Prostate gland (tissue), 2 donors: ENCODE results near the gene APOA1.

Source experiments
- POLR2A ChIP-seq: fragments of 450-650 bp; IDR thresholded peaks from one replicate; pipeline ENCODE4 v1.6.1; 2016; ENCODE audit warnings: antibody characterized with exemption, mild to moderate bottlenecking
- POLR2AphosphoS5 ChIP-seq: sonication (generic); formaldehyde crosslinking; IDR thresholded peaks from one replicate; pipeline ENCODE4 v1.6.1; 2017; ENCODE audit warnings: antibody characterized with exemption
- TF ChIP-seq, protein P1 (sequence below), 4 experiments: fragments of 200-600 bp in 2 of 4; fragments of 450-650 bp in 2 of 4; sonication (generic) in 2 of 4; IDR thresholded peaks; 1 replicate in 3 of 4; 2 replicates in 1 of 4; pipeline ENCODE4 v1.5.1; 2016 to 2019; ENCODE audit warnings: antibody characterized with exemption in 4 of 4, mild to moderate bottlenecking in 2 of 4, moderate library complexity in 2 of 4

DNA sequence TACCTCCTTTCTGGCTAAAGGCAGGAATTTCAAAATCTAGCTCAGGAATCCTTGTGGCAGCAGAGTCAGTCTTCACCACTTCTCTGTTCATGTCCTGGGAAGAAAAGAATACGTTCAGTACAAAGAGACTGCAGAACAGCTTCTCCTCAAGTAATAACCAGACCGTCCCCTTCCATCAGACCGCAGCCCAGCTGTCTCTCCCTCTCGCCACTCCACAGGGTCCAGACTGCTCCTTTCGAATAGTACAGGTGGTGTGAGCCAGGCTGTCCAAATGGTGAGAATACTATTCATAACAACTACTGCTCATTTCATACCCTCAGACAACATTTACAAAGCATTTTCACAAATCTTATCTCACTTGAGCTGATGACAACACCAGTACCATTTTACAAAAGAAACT, 50.5 kb downstream of the APOA1 start:
- no peak for TF ChIP-seq POLR2AphosphoS5
- TF ChIP-seq, protein P1, sequence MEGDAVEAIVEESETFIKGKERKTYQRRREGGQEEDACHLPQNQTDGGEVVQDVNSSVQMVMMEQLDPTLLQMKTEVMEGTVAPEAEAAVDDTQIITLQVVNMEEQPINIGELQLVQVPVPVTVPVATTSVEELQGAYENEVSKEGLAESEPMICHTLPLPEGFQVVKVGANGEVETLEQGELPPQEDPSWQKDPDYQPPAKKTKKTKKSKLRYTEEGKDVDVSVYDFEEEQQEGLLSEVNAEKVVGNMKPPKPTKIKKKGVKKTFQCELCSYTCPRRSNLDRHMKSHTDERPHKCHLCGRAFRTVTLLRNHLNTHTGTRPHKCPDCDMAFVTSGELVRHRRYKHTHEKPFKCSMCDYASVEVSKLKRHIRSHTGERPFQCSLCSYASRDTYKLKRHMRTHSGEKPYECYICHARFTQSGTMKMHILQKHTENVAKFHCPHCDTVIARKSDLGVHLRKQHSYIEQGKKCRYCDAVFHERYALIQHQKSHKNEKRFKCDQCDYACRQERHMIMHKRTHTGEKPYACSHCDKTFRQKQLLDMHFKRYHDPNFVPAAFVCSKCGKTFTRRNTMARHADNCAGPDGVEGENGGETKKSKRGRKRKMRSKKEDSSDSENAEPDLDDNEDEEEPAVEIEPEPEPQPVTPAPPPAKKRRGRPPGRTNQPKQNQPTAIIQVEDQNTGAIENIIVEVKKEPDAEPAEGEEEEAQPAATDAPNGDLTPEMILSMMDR (IDR thresholded peaks at IDR 0.05), result no peak
- TF ChIP-seq POLR2A, result no peak
